T-helper 2 cell treated with Interferon-gamma antibody and Interleukin-4, amounts not matched to agents 5 μg/mL and 100 μg/mL, for 36 hours (primary cell): ENCODE data around the gene SCRN2.
A peak's percentile ranks its signal among the peaks of the same experiment; 100 is the strongest.

Experiments
- DNase-seq: peaks from one replicate; pipeline ENCODE4 v3.0.0; 2021; ENCODE audit warnings: low spot score
- H3K27ac Mint-ChIP-seq: one replicate; pipeline ENCODE4 v1.8.0; 2021; ENCODE audit warnings: mild to moderate bottlenecking, mixed read lengths
- H3K27me3 Mint-ChIP-seq: one replicate; pipeline ENCODE4 v1.8.0; 2021; ENCODE audit warnings: low read depth, mixed read lengths
- H3K36me3 Mint-ChIP-seq: one replicate; pipeline ENCODE4 v1.8.0; 2021; ENCODE audit warnings: low read depth, mixed read lengths
- H3K4me1 Mint-ChIP-seq: one replicate; pipeline ENCODE4 v1.8.0; 2021; ENCODE audit warnings: low read depth, mixed read lengths
- H3K4me3 Mint-ChIP-seq: one replicate; pipeline ENCODE4 v1.8.0; 2022; ENCODE audit warnings: mild to moderate bottlenecking, moderate library complexity, mixed read lengths
- H3K9me3 Mint-ChIP-seq: one replicate; pipeline ENCODE4 v1.8.0; 2021; ENCODE audit warnings: mixed read lengths

SCRN2 gene

GRCh38 chr17:47844814-47845715 lies 4.0 kb upstream of the SCRN2 start:
- Mint-ChIP-seq H3K27me3 (peaks cover 51% of the 10 kb centered on the region), H3K4me1 (peaks cover 18% of the 10 kb centered on the region), H3K36me3 (no peaks in the 10 kb centered on the region), H3K27ac (no peak overlapping the region), H3K4me3 (no peak overlapping the region), H3K9me3 (no peaks in the 10 kb centered on the region)
- DNase-seq, result no peak

- peaks cover 42% of the 10 kb centered on the region for H3K27me3 Mint-ChIP-seq
- H3K27ac Mint-ChIP-seq, result no peak overlapping the region
- H3K4me1 Mint-ChIP-seq, result peaks cover 21% of the 10 kb centered on the region
- H3K4me3 Mint-ChIP-seq, result no peak overlapping the region
- H3K36me3 Mint-ChIP-seq, result no peaks in the 10 kb centered on the region
- no peak for DNase-seq
- no peaks in the 10 kb centered on the region for H3K9me3 Mint-ChIP-seq
These were observed 3.2 kb upstream of the SCRN2 start for GRCh38 chr17:47844227-47844626.

DNA sequence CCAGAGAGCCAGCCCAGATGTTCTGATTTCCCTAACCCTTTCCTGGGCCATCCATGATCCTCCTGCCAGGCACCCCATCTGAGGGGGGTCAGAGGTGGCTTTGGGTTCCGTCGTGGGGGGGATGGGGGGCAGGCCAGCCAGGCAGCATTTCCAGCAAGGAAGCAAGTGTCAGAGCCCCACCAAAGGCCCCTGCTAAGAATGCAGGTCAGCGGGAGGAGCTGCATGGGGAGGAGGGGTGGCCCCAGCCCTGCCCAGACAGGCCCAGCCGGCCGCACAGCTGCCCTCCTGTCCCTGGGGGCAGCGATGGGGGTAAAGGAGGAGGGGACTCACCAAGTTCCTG lies 2.3 kb upstream of the SCRN2 start:
- H3K27ac Mint-ChIP-seq, result no peak overlapping the region
- H3K4me3 Mint-ChIP-seq, result no peak overlapping the region
- no peaks in the 10 kb centered on the region for H3K36me3 Mint-ChIP-seq
- peaks cover 34% of the 10 kb centered on the region for H3K27me3 Mint-ChIP-seq
- no peak for DNase-seq
- no peaks in the 10 kb centered on the region for H3K9me3 Mint-ChIP-seq
- peaks cover 21% of the 10 kb centered on the region for H3K4me1 Mint-ChIP-seq

GRCh38 chr17:47841488-47842291 lies 617 bp upstream of the SCRN2 start:
- Mint-ChIP-seq H3K9me3 (no peaks in the 10 kb centered on the region), H3K27ac (peak overlapping the region; percentile 93), H3K4me3 (peak overlapping the region; percentile 99), H3K4me1 (peaks cover 21% of the 10 kb centered on the region), H3K27me3 (peaks cover 24% of the 10 kb centered on the region), H3K36me3 (no peaks in the 10 kb centered on the region)
- DNase-seq, result no peak

GRCh38 chr17:47840001-47840741 lies 902 bp downstream of the SCRN2 start:
- Mint-ChIP-seq H3K36me3 (no peaks in the 10 kb centered on the region), H3K4me3 (peak overlapping the region; percentile 99), H3K4me1 (peaks cover 25% of the 10 kb centered on the region), H3K27ac (no peak overlapping the region), H3K9me3 (no peaks in the 10 kb centered on the region), H3K27me3 (peaks cover 9% of the 10 kb centered on the region)
- no peak for DNase-seq

DNA sequence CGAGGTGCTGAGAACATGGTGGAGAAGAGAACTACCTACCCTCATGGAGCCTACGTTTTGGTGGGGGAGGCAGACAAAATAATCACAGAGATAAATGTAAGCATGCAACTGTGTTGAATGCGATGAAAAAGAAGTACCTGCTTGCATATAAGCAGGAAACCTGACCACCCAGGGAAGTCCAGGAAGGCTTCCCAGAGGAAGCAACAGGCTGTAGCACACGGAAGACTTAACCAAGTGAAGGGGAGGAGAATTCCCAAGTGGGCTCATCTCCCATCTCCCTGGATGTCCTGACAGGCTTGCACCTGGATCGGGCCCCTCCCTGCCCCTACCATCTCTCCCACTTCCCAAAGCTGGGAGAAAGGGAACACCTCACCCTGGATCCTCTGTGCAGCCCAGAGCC lies 2.0 kb downstream of the SCRN2 start:
- Mint-ChIP-seq H3K27me3 (no peaks in the 10 kb centered on the region), H3K4me3 (peak overlapping the region; percentile 40), H3K27ac (no peak overlapping the region), H3K36me3 (no peaks in the 10 kb centered on the region), H3K9me3 (no peaks in the 10 kb centered on the region), H3K4me1 (peaks cover 34% of the 10 kb centered on the region)
- DNase-seq, result no peak

DNA sequence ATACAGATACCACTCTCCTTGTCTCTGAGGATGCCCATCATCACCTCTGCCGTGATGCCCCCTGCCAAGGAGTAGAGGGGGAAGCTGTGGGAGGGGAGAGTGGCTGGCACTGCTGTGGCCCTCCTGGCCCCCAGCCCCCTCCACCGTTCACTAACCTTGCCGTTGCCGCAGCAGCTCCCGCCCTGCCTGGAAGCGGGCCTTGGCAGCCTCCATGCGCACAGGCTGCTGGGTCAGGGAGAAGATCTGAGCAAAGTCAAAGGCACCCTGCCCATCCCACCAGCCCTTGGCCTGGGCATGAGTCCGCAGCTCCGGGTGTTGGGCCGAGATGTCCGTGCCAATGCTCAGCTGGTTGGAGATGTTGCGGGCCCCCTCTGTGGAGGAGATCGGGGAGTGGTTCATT lies 2.4 kb downstream of the SCRN2 start:
- H3K27ac Mint-ChIP-seq, result no peak overlapping the region
- no peak for DNase-seq
- no peaks in the 10 kb centered on the region for H3K27me3 Mint-ChIP-seq
- H3K9me3 Mint-ChIP-seq, result no peaks in the 10 kb centered on the region
- no peaks in the 10 kb centered on the region for H3K36me3 Mint-ChIP-seq
- peaks cover 34% of the 10 kb centered on the region for H3K4me1 Mint-ChIP-seq
- peak overlapping the region; percentile 40 for H3K4me3 Mint-ChIP-seq

DNA sequence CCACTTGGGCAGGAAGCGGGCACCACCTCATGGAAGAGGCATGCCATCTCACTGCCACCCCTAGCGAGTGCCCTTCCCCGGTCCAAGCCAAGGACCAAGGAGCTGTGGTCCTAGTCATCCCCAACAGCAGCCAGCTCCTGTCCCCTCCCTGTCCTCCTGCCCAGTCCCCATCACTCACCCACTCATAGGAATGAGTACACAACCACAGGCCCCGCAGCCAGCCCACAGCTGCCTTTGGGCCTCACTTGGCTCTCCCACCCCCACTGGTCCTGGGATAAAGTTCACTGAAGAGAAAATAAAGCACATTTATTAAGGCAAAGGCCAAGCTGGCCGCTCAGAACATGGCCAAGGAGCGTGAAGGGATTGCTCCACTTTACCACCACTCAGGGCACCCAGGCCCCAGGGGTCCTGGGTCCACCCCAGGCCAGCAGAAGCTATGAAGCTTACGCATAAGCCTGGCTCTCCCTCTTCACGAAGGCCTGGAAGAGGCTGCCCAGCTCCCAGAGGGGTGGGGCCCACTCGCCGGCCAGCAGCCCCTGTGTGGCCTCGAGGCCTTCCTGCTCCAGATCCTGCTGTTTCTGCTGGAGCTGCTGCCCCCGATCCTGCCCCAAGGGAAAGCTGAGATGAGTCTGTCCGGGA lies 3.6 kb downstream of the SCRN2 start:
- Mint-ChIP-seq H3K27me3 (no peaks in the 10 kb centered on the region), H3K4me1 (peaks cover 32% of the 10 kb centered on the region), H3K36me3 (no peaks in the 10 kb centered on the region), H3K9me3 (no peaks in the 10 kb centered on the region), H3K27ac (no peak overlapping the region), H3K4me3 (no peak overlapping the region)
- DNase-seq, result no peak

DNA sequence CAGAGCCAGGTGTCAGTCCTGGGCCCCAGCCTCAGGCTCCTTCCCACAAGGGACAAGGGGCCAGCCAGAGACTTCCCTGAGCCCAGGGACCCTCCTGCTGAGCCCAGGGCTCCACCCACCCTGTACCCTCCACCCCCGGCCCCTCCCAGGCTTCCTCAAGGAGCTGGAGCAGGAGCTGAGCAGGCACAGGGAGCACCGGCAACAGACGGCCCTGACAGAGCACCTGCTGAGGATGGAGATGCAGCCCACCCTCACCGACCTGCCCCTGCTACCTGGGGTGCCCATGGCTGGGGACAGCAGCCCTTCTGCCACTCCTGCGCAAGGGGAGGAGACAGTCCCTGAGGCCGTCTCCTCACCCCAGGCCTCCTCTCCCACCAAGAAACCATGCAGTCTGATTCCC lies 4.5 kb downstream of the SCRN2 start:
- Mint-ChIP-seq H3K9me3 (no peaks in the 10 kb centered on the region), H3K4me1 (peaks cover 31% of the 10 kb centered on the region), H3K4me3 (no peak overlapping the region), H3K27ac (no peak overlapping the region), H3K36me3 (no peaks in the 10 kb centered on the region), H3K27me3 (no peaks in the 10 kb centered on the region)
- DNase-seq, result no peak

DNA sequence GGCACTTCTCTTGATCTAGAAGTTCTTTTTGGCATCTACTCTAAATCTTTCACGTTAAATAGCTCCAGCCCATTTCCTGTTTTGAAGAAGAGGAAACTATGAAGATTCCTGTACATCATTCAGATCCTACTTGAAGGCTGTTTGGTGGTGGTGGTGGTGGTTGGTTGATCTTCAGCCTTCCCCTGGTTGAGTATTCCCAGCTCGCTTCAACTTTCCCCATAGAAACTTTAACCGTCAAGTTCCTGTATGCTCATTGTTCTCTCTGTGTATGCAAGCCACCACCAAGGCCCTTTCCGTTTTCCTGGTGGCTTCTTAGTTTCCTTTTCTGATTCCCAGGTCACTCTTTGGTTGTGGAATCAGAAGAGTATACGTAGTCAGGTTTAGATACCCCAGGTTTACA lies 6.3 kb downstream of the SCRN2 start:
- H3K9me3 Mint-ChIP-seq, result no peaks in the 10 kb centered on the region
- H3K4me1 Mint-ChIP-seq, result peaks cover 28% of the 10 kb centered on the region
- no peaks in the 10 kb centered on the region for H3K36me3 Mint-ChIP-seq
- H3K27ac Mint-ChIP-seq, result no peak overlapping the region
- no peak for DNase-seq
- no peaks in the 10 kb centered on the region for H3K27me3 Mint-ChIP-seq
- H3K4me3 Mint-ChIP-seq, result no peak overlapping the region

GRCh38 chr17:47831934-47832327 lies 9.1 kb downstream of the SCRN2 start:
- H3K27ac Mint-ChIP-seq, result peak overlapping the region; percentile 86
- no peaks in the 10 kb centered on the region for H3K27me3 Mint-ChIP-seq

DNA sequence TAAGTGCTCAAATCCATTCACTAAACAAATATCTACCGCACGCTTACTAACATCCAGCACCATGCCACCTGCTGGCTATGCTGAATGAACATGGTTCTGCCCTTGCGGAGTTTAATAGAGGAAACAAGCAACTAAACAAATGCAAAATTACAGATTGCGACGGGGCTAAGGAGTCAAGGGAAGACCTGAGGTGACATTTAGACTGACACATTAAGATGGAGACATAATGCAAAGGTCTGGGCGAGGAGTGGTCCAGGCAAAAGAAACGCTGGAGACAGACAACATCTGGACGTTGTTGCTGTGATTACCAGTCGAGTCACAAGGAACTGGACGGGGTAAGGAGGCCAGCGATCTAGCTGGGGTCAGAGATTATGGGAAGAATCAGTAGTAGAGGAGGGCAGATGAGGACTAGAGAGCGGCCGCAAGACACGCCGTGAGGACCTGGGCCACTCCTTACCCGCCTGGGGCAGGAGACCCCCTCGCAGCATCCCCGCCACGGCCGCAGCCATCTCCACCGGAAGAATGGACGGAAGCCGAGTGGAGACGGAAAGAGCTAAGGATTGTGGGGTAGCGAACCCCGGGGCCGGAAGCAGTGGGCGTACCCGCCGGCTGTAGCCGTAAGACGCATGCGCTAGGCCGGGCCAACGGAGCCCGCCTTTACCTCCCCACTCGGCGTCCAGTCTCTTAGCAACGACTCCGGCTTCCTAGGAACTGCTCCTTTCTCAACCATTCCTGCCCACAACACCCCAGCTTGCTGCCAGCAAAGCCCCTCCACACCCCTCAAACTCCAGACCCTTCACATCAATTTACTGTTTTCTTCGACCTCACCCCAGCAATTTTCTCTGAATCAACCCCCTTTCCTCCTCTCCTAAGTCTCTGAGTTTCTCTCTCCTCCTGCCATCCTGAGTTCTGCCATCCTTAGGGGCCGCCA lies 9.8 kb downstream of the SCRN2 start, which contains the start of the genes LRRC46 and MRPL10:
Gene LRRC46 (plus strand): TSS at position 668 of the 931 bp plus-strand sequence. CDS start 320 bp downstream, outside the sequence.
Gene MRPL10 (minus strand): TSS at position 539 of the 931 bp plus-strand sequence. CDS start 30 bp downstream, at position 509.
- H3K27ac Mint-ChIP-seq, result peak within 1 kb of the TSS; percentile 86
- H3K27me3 Mint-ChIP-seq, result no peaks in the 10 kb centered on the region
- no peaks in the 10 kb centered on the region for H3K9me3 Mint-ChIP-seq
- DNase-seq, result peak; percentile 92
- H3K36me3 Mint-ChIP-seq, result peaks cover 14% of the 10 kb centered on the region
- peak within 1 kb of the TSS; percentile 95 for H3K4me3 Mint-ChIP-seq
- H3K4me1 Mint-ChIP-seq, result peaks cover 29% of the 10 kb centered on the region

More at GRCh38 chr17:47831934-47832327, 9.1 kb downstream of the SCRN2 start:
- H3K4me3 Mint-ChIP-seq, result peak overlapping the region; percentile 95
- DNase-seq, result no peak
- H3K36me3 Mint-ChIP-seq, result peaks cover 8% of the 10 kb centered on the region
- H3K4me1 Mint-ChIP-seq, result peaks cover 29% of the 10 kb centered on the region
- H3K9me3 Mint-ChIP-seq, result no peaks in the 10 kb centered on the region
